8988T (cell line): ENCODE data around the gene PLCB2.

Source experiments
- DNase-seq: peaks from one replicate; pipeline ENCODE4 v3.0.0; 2011

Gene PLCB2

GRCh38 chr15:40301467-40302179, 6.1 kb downstream of the PLCB2 start:
- DNase-seq, result no peak

DNA sequence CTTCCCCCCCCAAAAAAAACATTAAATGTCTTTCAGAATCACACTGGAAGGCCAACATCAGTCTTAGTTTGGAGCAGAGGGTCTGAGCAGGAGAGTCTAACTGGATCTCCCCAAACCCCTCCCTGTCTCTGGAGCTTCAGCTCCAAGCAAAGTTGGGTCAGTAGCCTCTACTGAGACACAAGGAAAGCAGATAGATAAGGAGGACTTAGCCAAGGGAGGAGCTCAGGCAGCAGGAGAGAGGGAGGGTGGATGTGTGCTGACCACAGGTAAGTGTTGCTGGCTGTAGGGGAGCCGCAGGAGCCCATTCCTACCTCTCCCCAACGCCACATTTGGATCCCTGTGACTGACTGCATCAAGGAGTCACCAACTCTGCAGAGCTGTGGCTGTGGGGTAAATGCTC, 7.0 kb downstream of the PLCB2 start:
- no peak for DNase-seq

DNA sequence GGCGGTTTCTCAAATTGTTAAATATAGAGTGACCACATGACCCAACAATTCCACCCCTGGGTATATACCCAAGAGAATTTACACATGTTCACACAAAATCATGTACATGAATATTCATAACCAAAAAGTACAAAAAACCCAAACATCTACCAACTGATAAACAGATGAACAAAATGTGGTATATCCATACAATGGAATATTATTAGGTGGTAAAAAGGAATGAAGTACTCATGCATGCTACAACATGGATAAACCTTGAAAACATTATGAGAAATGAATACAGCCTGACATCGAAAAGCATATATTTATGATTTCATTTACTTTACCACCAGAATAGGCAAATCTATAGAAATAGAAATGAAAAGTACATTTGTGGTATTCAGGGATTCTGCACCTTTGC, 7.4 kb downstream of the PLCB2 start:
- no peak for DNase-seq

DNA sequence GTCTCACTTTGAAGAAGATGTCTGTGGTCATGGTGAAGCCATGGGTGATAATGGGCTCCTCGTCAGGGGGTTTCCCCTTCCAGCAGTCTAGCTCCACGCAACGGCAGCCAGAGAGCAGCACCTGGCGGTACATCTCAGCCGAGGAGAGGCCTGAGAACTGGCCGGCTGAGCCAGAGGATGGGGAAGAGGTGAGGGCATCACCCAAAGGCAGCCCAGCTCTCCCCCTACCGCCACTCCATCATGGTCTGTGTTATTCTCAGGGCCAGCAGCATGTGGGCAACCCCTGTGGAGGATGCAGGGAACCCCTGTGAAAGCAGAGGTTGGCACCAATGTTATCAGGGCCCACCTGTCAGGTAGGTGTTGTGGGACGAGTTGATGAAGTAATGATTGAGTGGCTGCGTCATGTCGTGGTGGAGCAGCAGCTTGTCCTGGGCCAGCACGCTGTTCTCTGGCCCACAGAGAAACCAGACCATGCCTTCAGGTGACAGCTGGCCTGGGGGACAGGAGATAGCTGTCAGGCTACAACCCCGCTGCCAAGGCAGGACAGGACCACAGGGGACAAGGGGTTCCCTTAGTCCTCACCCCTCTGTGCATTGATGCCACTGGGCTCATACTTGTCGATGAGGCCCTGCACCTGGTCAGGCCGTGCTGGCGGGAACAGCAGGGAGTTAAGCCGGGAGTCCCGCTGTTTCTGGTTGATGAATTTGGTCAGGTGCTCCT, 9.4 kb downstream of the PLCB2 start:
- no peak for DNase-seq

- no peak for DNase-seq
Measured at GRCh38 chr15:40297356-40297755, 10.4 kb downstream of the PLCB2 start.

DNA sequence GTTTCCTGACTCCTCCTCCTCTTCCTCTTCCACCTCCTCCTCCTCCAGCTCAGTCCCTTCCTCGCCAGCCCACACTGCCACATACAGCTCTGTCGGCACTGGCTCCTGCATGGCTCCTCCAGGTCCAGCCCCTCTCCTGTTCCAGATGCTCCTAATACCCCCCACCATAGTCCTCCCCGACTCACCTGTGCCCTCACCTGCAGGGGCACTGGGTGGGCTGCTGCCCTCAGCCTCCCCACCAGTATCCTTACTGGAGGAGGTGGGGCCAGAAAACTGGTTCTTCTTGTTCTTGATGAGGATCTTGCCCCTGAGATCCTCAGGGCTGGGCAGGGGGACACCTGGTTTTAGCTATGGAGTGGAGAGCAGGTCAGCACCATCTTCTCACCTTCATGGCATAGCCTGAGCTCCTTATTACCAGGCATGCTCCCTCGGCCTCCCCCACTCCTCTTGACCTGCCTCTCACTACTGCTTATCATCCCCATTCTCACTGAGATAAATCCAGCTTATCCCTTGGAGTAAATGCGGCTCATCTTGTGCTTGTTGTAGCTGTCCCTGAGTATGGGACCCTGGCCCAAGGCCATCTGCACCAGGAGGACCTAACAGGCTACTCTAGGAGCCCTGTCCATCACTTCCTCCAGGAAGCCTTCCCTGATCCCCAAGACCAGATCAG, 11.0 kb downstream of the PLCB2 start:
- no peak for DNase-seq

DNA sequence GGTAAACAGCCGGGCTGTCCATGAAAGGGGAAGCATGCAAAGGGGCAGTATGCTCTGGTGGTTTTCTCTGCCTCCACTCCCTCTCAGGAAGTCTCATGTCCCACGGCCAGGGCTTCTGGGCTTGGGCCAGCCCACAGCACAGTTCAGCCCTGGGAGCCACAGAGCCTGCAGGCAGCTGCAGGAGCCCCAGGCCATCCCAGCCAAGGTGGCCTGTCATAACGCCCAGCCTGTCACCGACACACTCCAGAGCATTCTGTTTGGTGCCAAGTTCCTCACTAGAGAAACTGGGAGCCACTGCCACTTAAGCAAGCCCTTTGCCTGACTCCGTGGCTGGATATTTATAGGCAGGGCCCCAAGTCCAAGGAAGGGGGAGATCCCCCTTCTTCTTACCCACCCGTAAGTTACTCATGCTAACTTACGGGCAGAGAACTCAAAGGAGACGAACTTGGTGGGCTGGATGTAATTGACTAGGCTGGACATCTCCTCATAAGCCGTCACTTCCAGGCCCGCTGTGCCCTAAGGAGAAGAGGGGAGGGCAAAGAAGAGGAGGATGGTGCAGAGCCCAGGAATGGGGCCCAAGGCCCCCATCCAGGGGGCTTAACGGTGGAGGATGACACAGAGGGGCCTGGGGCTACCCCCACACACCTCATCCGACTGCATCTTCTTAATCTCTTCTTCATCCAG, 11.7 kb downstream of the PLCB2 start:
- DNase-seq, result no peak

DNA sequence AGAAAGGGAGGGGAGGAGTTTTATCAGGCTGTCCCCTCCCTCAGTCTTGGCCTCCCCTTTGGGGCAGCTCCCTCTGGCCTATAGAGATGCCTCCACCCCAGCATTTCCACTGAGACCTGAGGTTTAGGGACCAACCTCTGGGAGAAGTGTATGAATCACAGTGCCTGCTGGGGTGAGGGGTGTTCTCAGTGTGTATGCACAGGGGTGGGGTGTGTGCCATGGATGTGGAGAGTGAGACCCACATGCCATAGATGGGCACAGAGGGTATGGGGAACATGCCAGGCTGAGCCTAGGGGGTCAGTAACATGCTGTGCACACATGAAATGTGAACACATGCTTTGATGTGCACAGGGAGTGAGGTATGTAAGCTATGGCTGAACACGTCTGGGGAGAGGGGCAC, 12.4 kb downstream of the PLCB2 start:
- DNase-seq, result no peak

- no peak for DNase-seq
Measured at GRCh38 chr15:40293905-40294895, 13.5 kb downstream of the PLCB2 start.

DNA sequence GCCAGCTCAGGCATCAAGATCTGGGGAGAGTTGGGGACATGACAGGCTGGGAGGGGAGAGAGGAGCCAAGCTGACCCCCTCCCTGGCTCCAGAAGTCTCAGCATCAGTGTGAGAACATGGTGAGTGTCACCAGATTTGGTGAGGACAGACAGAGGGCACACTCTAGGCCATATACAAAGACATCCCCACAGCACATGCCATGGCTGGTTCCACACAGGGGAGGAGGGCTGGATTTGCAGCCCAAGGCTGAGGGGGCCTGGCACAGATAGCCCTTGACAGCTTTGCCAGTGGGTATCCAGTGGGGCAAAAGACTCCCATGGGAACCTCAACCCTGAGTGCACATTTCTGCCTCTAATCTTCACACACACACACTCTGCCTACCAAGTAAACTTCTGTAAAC, 14.7 kb downstream of the PLCB2 start:
- DNase-seq, result no peak

DNA sequence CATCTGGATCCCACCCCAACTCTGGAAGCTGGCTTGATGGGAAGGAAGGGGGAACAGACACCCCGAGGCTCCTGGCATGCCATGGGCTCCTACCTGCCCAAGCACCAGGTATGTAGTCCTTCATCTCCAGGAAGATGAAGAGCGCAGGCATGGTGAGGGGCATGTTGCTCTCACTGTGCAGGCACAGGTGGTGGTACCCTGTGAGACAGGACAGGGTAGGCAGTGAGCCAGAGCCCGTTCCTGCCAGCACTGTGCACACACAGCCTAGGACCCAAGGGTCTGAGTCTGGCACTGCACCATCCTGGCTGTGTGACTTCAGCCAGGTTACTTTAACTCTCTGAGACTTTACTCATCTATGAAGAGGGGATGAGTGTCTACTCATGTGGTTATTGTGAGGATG, 15.5 kb downstream of the PLCB2 start:
- DNase-seq, result no peak

DNA sequence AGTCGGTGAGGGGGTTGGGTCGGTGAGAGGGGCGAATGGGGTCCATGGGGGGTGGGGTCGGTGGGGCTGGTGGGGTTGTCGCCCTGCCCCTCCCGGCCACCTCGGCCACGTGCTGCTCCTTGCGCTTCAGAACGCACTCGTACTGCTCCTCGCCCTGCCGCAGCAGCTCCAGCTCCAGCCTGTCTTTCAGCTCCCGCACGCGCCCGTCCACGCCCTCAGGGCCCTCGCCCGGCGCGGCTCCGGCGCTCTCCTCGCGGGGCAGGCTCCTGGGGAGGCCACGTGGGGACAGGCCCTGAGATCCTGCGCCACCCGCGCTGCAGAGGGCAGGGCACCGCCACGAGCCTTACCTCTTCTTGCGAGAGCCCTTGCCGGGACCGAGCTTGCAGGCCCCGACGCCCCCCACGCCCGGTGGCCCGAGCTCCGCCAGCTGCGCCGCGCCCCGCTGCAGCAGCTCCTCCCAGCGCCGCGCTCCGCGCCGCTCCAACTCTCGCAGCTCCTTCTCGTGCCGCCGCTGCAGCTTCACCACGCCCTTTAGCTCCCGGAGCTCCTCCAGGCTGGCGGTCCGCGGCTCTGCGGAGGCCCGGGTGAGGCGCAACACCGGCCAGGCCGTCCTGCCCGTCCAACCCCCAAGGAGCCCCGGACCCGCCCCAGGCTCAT, 16.7 kb downstream of the PLCB2 start:
- no peak for DNase-seq

GRCh38 chr15:40290545-40290917, 17.2 kb downstream of the PLCB2 start:
- DNase-seq, result no peak

DNA sequence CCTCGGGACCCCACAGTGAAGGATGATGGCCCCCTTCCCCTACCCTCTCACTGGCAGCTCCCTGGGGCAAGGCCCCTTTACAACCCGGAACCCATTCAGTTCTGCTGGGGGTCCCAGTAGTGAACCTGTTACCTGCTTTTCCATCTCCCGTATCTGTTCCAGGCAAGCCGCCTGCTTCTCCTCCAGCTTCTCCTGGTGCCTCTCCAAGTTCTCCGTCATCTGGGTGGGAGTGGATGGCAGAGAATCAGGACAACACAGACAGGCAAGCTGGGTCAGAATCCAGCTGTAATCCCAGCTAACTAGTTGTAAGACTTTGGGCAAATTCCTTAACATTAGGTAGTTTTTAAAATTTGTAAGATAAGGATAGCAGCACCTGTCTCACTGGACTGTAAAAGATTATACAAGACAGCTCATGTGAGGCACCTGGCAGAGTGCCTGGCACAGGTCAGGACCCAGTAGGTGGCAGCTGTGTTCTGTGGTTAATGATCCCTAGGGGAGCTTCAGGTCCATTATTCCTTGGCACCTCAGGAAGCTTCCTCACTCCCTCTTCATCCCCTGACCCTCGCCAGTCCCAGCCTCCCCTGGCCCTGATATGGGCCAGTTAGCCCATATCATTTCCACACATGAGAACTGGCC, 18.5 kb downstream of the PLCB2 start:
- DNase-seq, result no peak

GRCh38 chr15:40287968-40288367, 19.8 kb downstream of the PLCB2 start:
- no peak for DNase-seq

DNA sequence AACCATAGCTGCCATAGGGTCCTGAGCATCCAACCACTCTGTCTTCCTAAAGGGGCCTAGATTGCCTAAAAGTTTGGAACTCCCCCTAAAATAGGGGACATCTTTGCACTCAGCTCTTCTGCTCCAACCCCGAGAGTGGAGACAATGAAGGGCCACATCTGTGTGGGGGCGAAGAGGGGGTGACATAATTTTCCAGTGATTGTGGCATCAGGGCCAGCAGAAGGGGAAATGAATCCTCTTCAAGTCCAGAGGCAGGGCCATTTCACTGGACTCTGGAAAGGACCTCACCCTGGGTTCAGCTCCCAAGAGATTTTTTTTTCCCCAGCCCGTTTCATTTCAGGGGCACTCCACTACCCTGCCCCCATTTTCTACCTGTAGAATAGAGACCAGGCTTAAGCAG, 20.2 kb downstream of the PLCB2 start:
- DNase-seq, result no peak

GRCh38 chr15:40286794-40287193, 20.9 kb downstream of the PLCB2 start:
- no peak for DNase-seq

- no peak for DNase-seq
Measured at GRCh38 chr15:40286061-40286532, 21.6 kb downstream of the PLCB2 start.

DNA sequence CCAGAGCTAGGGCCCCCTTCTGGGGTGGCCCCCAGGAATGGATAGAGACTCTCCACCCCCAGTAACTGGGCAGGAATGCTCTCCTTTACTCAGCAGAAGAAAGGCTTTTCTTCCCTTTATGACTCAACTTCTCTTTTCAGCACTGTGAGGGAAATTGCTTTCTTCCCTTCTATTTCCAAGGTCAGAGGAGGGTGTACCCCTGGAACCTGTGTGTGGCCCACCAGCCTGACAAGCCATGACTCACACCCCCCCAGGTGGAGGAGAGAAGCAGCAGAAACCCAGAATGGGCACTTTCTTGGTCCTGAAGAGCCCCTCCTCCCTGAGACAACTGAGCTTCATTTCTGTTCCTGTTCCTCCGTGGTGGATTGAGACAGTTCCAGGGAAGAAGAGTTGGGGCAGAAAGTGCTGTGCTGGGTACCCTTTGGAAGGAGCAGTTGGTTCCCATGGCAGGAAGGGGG, 22.2 kb downstream of the PLCB2 start:
- no peak for DNase-seq

DNA sequence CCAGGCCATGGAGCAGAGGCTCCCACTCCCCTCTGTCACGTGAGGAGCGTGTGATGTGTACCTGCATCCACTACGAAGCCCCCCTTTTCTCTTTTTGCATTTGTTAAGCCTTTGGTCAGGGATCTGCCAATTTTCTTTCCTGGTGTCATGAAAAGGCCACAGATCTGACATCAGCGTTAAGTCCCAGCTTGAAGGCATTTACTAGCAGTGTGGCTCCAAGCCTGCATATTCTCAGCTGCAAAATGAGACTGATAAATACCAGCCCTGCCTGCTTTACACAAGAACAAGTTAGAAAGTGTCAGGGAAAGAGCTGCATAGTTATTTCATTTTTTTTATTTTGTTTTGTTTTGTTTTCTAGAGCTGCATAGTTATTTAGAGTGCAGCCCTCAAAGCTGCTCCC, 22.6 kb downstream of the PLCB2 start:
- no peak for DNase-seq
